Left forelimb (tissue), 1 donor: ENCODE measurements around the gene ARL10.

Experiments used
- DNase-seq: peaks from one replicate; pipeline ENCODE4 v3.0.0-alpha.2; 2018; ENCODE audit warnings: low spot score

The ARL10 gene

GRCh38 chr5:176365351-176366231, at the start of gene ARL10:
Gene ARL10, plus strand, starts transcription at chr5:176365487. Its CDS starts 77 bp downstream, at chr5:176365564.
- peak; percentile 82 for DNase-seq

- DNase-seq, result no peak
Measured at GRCh38 chr5:176317534-176318374, 47.5 kb upstream of the ARL10 start.

- no peak for DNase-seq
Measured at GRCh38 chr5:176319827-176320554, 45.3 kb upstream of the ARL10 start.

GRCh38 chr5:176320577-176320976, 44.7 kb upstream of the ARL10 start:
- DNase-seq, result no peak

GRCh38 chr5:176334031-176334770, 31.1 kb upstream of the ARL10 start:
- no peak for DNase-seq

- no peak for DNase-seq
Measured at GRCh38 chr5:176337913-176338312, 27.4 kb upstream of the ARL10 start.

- no peak for DNase-seq
Measured at GRCh38 chr5:176339304-176339703, 26.0 kb upstream of the ARL10 start.

- no peak for DNase-seq
Measured at GRCh38 chr5:176341325-176342157, 23.7 kb upstream of the ARL10 start.

- no peak for DNase-seq
Measured at GRCh38 chr5:176342158-176342483, 23.2 kb upstream of the ARL10 start.

GRCh38 chr5:176342766-176343458, 22.4 kb upstream of the ARL10 start:
- DNase-seq, result no peak

- no peak for DNase-seq
Measured at GRCh38 chr5:176350416-176350815, 14.9 kb upstream of the ARL10 start.

GRCh38 chr5:176352116-176352878, 13.0 kb upstream of the ARL10 start:
- DNase-seq, result no peak

- no peak for DNase-seq
Measured at GRCh38 chr5:176353533-176353932, 11.8 kb upstream of the ARL10 start.

- DNase-seq, result no peak
Measured at GRCh38 chr5:176355400-176356178, 9.7 kb upstream of the ARL10 start.

GRCh38 chr5:176356179-176356566, 9.1 kb upstream of the ARL10 start:
- DNase-seq, result no peak

- no peak for DNase-seq
Measured at GRCh38 chr5:176359658-176360057, 5.6 kb upstream of the ARL10 start.

GRCh38 chr5:176360894-176361436, 4.3 kb upstream of the ARL10 start:
- peak; percentile 69 for DNase-seq
